Measurements from ENCODE around the gene CYP4F11. TPM values are rescaled to one million over a fixed set of nuclear protein-coding genes. Genes with fewer than 3 reads are reported as not detected.

The CYP4F11 gene
- total RNA-seq, 4 donors from 2014 or later = 0.12 to 1.4 (median 0.66) TPM

GRCh38 chr19:15928321-15928720 is 6.0 kb downstream of the CYP4F11 start:
- TF ChIP-seq POLR2A (IDR thresholded peaks at IDR 0.05) (no peak), CTCF (IDR thresholded peaks at IDR 0.05) (no peak)
- intact Hi-C loops (cut with DNase I; ENCODE audit: low total_unique reads) = no loop called here
- no peak overlapping the region for H3K4me3 ChIP-seq (ENCODE audit: low read depth, poor library complexity, severe bottlenecking)
- DNase-seq (ENCODE audit: low spot score in 2 of 2) = no peak
- 79 to 84% methylated on average over 3 of the region's 3 CpGs for WGBS, 2 donors

GRCh38 chr19:15926484-15926883 is 7.8 kb downstream of the CYP4F11 start:
- no peak overlapping the region for H3K4me3 ChIP-seq (ENCODE audit: low read depth, poor library complexity, severe bottlenecking)
- DNase-seq (ENCODE audit: low spot score in 2 of 2) = no peak
- intact Hi-C loops (cut with DNase I; ENCODE audit: low total_unique reads) = no loop called here
- WGBS, 2 donors = 0 to 76% methylated on average over 1 of the region's 1 CpG
- TF ChIP-seq POLR2A (IDR thresholded peaks at IDR 0.05) = no peak
- no peak for TF ChIP-seq CTCF (IDR thresholded peaks at IDR 0.05)

- WGBS, 2 donors = 79 to 83% methylated on average over 7 to 8 of the region's 8 CpGs
- no peak for DNase-seq (ENCODE audit: low spot score in 2 of 2)
- no peak overlapping the region for H3K4me3 ChIP-seq (ENCODE audit: low read depth, poor library complexity, severe bottlenecking)
- intact Hi-C loops (cut with DNase I; ENCODE audit: low total_unique reads) = no loop called here
- TF ChIP-seq CTCF (IDR thresholded peaks at IDR 0.05) = no peak
- no peak for TF ChIP-seq POLR2A (IDR thresholded peaks at IDR 0.05)
Observed at GRCh38 chr19:15923702-15924101, 10.6 kb downstream of the CYP4F11 start.

- no peak for TF ChIP-seq POLR2A (IDR thresholded peaks at IDR 0.05)
- no peak for TF ChIP-seq CTCF (IDR thresholded peaks at IDR 0.05)
- intact Hi-C loops (cut with DNase I; ENCODE audit: low total_unique reads) = no loop called here
- no peak overlapping the region for H3K4me3 ChIP-seq (ENCODE audit: low read depth, poor library complexity, severe bottlenecking)
- WGBS, 2 donors = 52 to 54% methylated on average over 4 of the region's 4 CpGs
- no peak for DNase-seq (ENCODE audit: low spot score in 2 of 2)
Observed at GRCh38 chr19:15922021-15922420, 12.3 kb downstream of the CYP4F11 start.

- WGBS, 2 donors = 72 to 79% methylated on average over 4 of the region's 4 CpGs
Observed at GRCh38 chr19:15919243-15919642, 15.1 kb downstream of the CYP4F11 start.

More at GRCh38 chr19:15919243-15919642, 15.1 kb downstream of the CYP4F11 start:
- no peak for TF ChIP-seq POLR2A (IDR thresholded peaks at IDR 0.05)
- no peak for TF ChIP-seq CTCF (IDR thresholded peaks at IDR 0.05)
- H3K4me3 ChIP-seq (ENCODE audit: low read depth, poor library complexity, severe bottlenecking) = no peak overlapping the region
- no peak for DNase-seq (ENCODE audit: low spot score in 2 of 2)
- intact Hi-C loops (cut with DNase I; ENCODE audit: low total_unique reads) = no loop called here

Data from lower leg skin (tissue), 4 donors.